ENCODE results near the gene GNG14.
A peak's percentile ranks its signal among the peaks of the same experiment; 100 is the strongest.
"Not testable (repeated sequence)": the region's sequence is repeated elsewhere in the genome, so short reads cannot be mapped to it uniquely, and the experiment has no call there.

GNG14 gene

GRCh38 chr19:12696366-12697335, 8.9 kb downstream of the GNG14 start, which contains the start of gene FBXW9:
FBXW9 (minus strand) TSS chr19:12696631; CDS start chr19:12696581, 50 bp downstream.
- DNase-seq (ENCODE audit: insufficient read length, low spot score) (peak; percentile 93), FAIRE-seq (peak; percentile 23)
- TF ChIP-seq POLR2A (IDR thresholded peaks at IDR 0.05; ENCODE audit: low read depth, low read length), result peak; percentile 44; the same call in 1 of the 2 replicates

- DNase-seq (ENCODE audit: insufficient read length, low spot score); FAIRE-seq: not testable (repeated sequence)
Observed at GRCh38 chr19:12697425-12697824, 9.6 kb downstream of the GNG14 start.

GRCh38 chr19:12698138-12698537, 10.3 kb downstream of the GNG14 start:
- no peak for TF ChIP-seq POLR2A (IDR thresholded peaks at IDR 0.05; ENCODE audit: low read depth, low read length)
- FAIRE-seq, result no peak
- no peak for DNase-seq (ENCODE audit: insufficient read length, low spot score)

- DNase-seq (ENCODE audit: insufficient read length, low spot score) (no peak), FAIRE-seq (no peak)
- no peak for TF ChIP-seq POLR2A (IDR thresholded peaks at IDR 0.05; ENCODE audit: low read depth, low read length)
Observed at GRCh38 chr19:12701596-12702282, 13.9 kb downstream of the GNG14 start.

- TF ChIP-seq POLR2A (IDR thresholded peaks at IDR 0.05; ENCODE audit: low read depth, low read length), result no peak
- FAIRE-seq, result no peak
- no peak for DNase-seq (ENCODE audit: insufficient read length, low spot score)
Observed at GRCh38 chr19:12703046-12703445, 15.2 kb downstream of the GNG14 start.

- TF ChIP-seq POLR2A (IDR thresholded peaks at IDR 0.05; ENCODE audit: low read depth, low read length), result no peak
- no peak for DNase-seq (ENCODE audit: insufficient read length, low spot score)
- FAIRE-seq, result no peak
Observed at GRCh38 chr19:12705169-12705568, 17.4 kb downstream of the GNG14 start.

GRCh38 chr19:12705654-12706331, 18.0 kb downstream of the GNG14 start:
- DNase-seq (ENCODE audit: insufficient read length, low spot score) (no peak), FAIRE-seq (no peak)
- no peak for TF ChIP-seq POLR2A (IDR thresholded peaks at IDR 0.05; ENCODE audit: low read depth, low read length)

GRCh38 chr19:12706332-12706718, 18.5 kb downstream of the GNG14 start:
- no peak for DNase-seq (ENCODE audit: insufficient read length, low spot score)
- no peak for TF ChIP-seq POLR2A (IDR thresholded peaks at IDR 0.05; ENCODE audit: low read depth, low read length)
- FAIRE-seq, result no peak

GRCh38 chr19:12708641-12709040, 20.8 kb downstream of the GNG14 start:
- no peak for TF ChIP-seq POLR2A (IDR thresholded peaks at IDR 0.05; ENCODE audit: low read depth, low read length)
- DNase-seq (ENCODE audit: insufficient read length, low spot score), result no peak
- no peak for FAIRE-seq

GRCh38 chr19:12711187-12711586, 23.4 kb downstream of the GNG14 start:
- DNase-seq (ENCODE audit: insufficient read length, low spot score) (no peak), FAIRE-seq (no peak)
- no peak for TF ChIP-seq POLR2A (IDR thresholded peaks at IDR 0.05; ENCODE audit: low read depth, low read length)

- not testable (repeated sequence) for FAIRE-seq
Observed at GRCh38 chr19:12712077-12712476, 24.3 kb downstream of the GNG14 start.

GRCh38 chr19:12713304-12713703, 25.5 kb downstream of the GNG14 start:
- DNase-seq (ENCODE audit: insufficient read length, low spot score); FAIRE-seq: not testable (repeated sequence)

More at GRCh38 chr19:12712077-12712476, 24.3 kb downstream of the GNG14 start:
- DNase-seq (ENCODE audit: insufficient read length, low spot score), result not testable (repeated sequence)

GRCh38 chr19:12715102-12715501, 27.3 kb downstream of the GNG14 start:
- DNase-seq (ENCODE audit: insufficient read length, low spot score) (no peak), FAIRE-seq (no peak)
- no peak for TF ChIP-seq POLR2A (IDR thresholded peaks at IDR 0.05; ENCODE audit: low read depth, low read length)

GRCh38 chr19:12715929-12716328, 28.1 kb downstream of the GNG14 start:
- no peak for DNase-seq (ENCODE audit: insufficient read length, low spot score)
- FAIRE-seq, result no peak
- no peak for TF ChIP-seq POLR2A (IDR thresholded peaks at IDR 0.05; ENCODE audit: low read depth, low read length)
